WTC11 (cell line): ENCODE measurements around the gene ASMT. TPM values are rescaled to one million over a fixed set of nuclear protein-coding genes. Genes with fewer than 3 reads are reported as not detected.
"Not testable (repeated sequence)": the region's sequence is repeated elsewhere in the genome, so short reads cannot be mapped to it uniquely, and the experiment has no call there.

ENCODE experiments used
- ATAC-seq: fragments of 200-7000 bp; cut with Tn5 transposase; 2 replicates; pipeline ENCODE4 v1.10.0; 2021; ENCODE audit warnings: mild to moderate bottlenecking, moderate library complexity
- CTCF ChIA-PET: fragments of 300-600 bp; sonication (Branson Sonifier 250); formaldehyde crosslinking; loops from one replicate; lab custom pipeline; 2021; ENCODE audit warnings: antibody characterized with exemption; lab: Charles Lee
- POLR2A ChIA-PET: fragments of 350-600 bp; sonication (Branson Sonifier 250); formaldehyde crosslinking; loops from one replicate; lab custom pipeline; 2021; ENCODE audit warnings: antibody characterized with exemption; lab: Charles Lee
- DNase-seq: peaks from one replicate; pipeline ENCODE4 v3.0.0; 2021; ENCODE audit warnings: low spot score
- H3K27ac Mint-ChIP-seq: 2 replicates; pipeline ENCODE4 v1.8.0; 2021; ENCODE audit warnings: mixed read lengths
- H3K27me3 Mint-ChIP-seq: 2 replicates; pipeline ENCODE4 v1.8.0; 2021; ENCODE audit warnings: low read depth, mild to moderate bottlenecking, moderate library complexity, mixed read lengths
- H3K36me3 Mint-ChIP-seq: 2 replicates; pipeline ENCODE4 v1.8.0; 2021; ENCODE audit warnings: mixed read lengths
- H3K4me1 Mint-ChIP-seq: 2 replicates; pipeline ENCODE4 v1.8.0; 2022; ENCODE audit warnings: mixed read lengths
- H3K4me3 Mint-ChIP-seq: 2 replicates; pipeline ENCODE4 v1.8.0; 2021; ENCODE audit warnings: mild to moderate bottlenecking, moderate library complexity, mixed read lengths
- H3K9me3 Mint-ChIP-seq: 2 replicates; pipeline ENCODE4 v1.8.0; 2021; ENCODE audit warnings: mixed read lengths
- ATF1 ChIP-seq: sonication (generic); formaldehyde crosslinking; IDR thresholded peaks from 2 replicates; pipeline ENCODE4 v1.8.1; 2023; ENCODE audit warnings: mild to moderate bottlenecking, moderate library complexity, missing genetic modification reagents
- CBFB ChIP-seq: sonication (generic); formaldehyde crosslinking; IDR thresholded peaks from 2 replicates; pipeline ENCODE4 v1.8.1; 2022; ENCODE audit warnings: mild to moderate bottlenecking, low read depth, missing genetic modification reagents
- ELF4 ChIP-seq: sonication (generic); formaldehyde crosslinking; IDR thresholded peaks from 2 replicates; pipeline ENCODE4 v1.8.1; 2022; ENCODE audit warnings: low read depth, mild to moderate bottlenecking, moderate library complexity, missing genetic modification reagents
- ESRRA ChIP-seq: sonication (generic); formaldehyde crosslinking; IDR thresholded peaks from 2 replicates; pipeline ENCODE4 v1.8.1; 2022; ENCODE audit warnings: mild to moderate bottlenecking, missing genetic modification reagents, borderline replicate concordance
- ETV6 ChIP-seq: sonication (generic); formaldehyde crosslinking; IDR thresholded peaks from 2 replicates; pipeline ENCODE4 v1.8.1; 2022; ENCODE audit warnings: mild to moderate bottlenecking, missing genetic modification reagents
- FOXJ3 ChIP-seq: sonication (generic); formaldehyde crosslinking; IDR thresholded peaks from 2 replicates; pipeline ENCODE4 v1.9.0; 2021; ENCODE audit warnings: missing genetic modification reagents, mild to moderate bottlenecking, borderline replicate concordance
- FOXK1 ChIP-seq: sonication (generic); formaldehyde crosslinking; IDR thresholded peaks from 2 replicates; pipeline ENCODE4 v1.8.0; 2022; ENCODE audit warnings: mild to moderate bottlenecking, moderate library complexity, missing genetic modification reagents
- NFATC4 ChIP-seq: fragments of 250-450 bp; sonication (Bioruptor Pico); IDR thresholded peaks from 2 replicates; pipeline ENCODE4 v1.9.0; 2021; ENCODE audit warnings: mild to moderate bottlenecking
- RORB ChIP-seq: fragments of 250-450 bp; sonication (Bioruptor Pico); IDR thresholded peaks from 2 replicates; pipeline ENCODE4 v1.9.0; 2021; ENCODE audit warnings: mild to moderate bottlenecking
- SMAD4 ChIP-seq: sonication (generic); formaldehyde crosslinking; IDR thresholded peaks from 2 replicates; pipeline ENCODE4 v1.8.0; 2022; ENCODE audit warnings: mild to moderate bottlenecking, missing genetic modification reagents
- TP53 ChIP-seq: sonication (generic); formaldehyde crosslinking; IDR thresholded peaks from 2 replicates; pipeline ENCODE4 v1.8.1; 2023; ENCODE audit warnings: mild to moderate bottlenecking, missing genetic modification reagents
- ZNF138 ChIP-seq: sonication (generic); formaldehyde crosslinking; conservative IDR thresholded peaks from 2 replicates; pipeline ENCODE4 v1.8.1; 2022; ENCODE audit warnings: mild to moderate bottlenecking, moderate library complexity, missing genetic modification reagents
- ZNF317 ChIP-seq: sonication (generic); formaldehyde crosslinking; IDR thresholded peaks from 2 replicates; pipeline ENCODE4 v1.8.1; 2023; ENCODE audit warnings: low read depth, mild to moderate bottlenecking, moderate library complexity, missing genetic modification reagents, borderline replicate concordance
- ZNF423 ChIP-seq: fragments of 250-450 bp; sonication (Bioruptor Pico); IDR thresholded peaks from 2 replicates; pipeline ENCODE4 v2.1.2; 2022; ENCODE audit warnings: mild to moderate bottlenecking, moderate library complexity
- total RNA-seq: library from RNA; stranded (reverse); gene quantifications from 3 replicates; pipeline ENCODE4 v1.2.3, GENCODE V29; 2021
- TF ChIP-seq, protein P1 (sequence below): sonication (generic); formaldehyde crosslinking; IDR thresholded peaks from 2 replicates; pipeline ENCODE4 v1.8.0; 2022; ENCODE audit warnings: mild to moderate bottlenecking, missing genetic modification reagents
- TF ChIP-seq, protein P2 (sequence below): fragments of 250-450 bp; sonication (Bioruptor Pico); IDR thresholded peaks from 2 replicates; pipeline ENCODE4 v1.9.0; 2021; ENCODE audit warnings: moderate library complexity, mild to moderate bottlenecking, inconsistent platforms, borderline replicate concordance
- TF ChIP-seq, protein P3 (sequence below): sonication (generic); formaldehyde crosslinking; IDR thresholded peaks from 2 replicates; pipeline ENCODE4 v1.8.1; 2023; ENCODE audit warnings: mild to moderate bottlenecking, missing genetic modification reagents
- TF ChIP-seq, protein P4 (sequence below): sonication (generic); formaldehyde crosslinking; IDR thresholded peaks from 2 replicates; pipeline ENCODE4 v1.8.1; 2023; ENCODE audit warnings: mild to moderate bottlenecking, moderate library complexity, missing genetic modification reagents
- TF ChIP-seq, protein P5 (sequence below): fragments of 250-450 bp; sonication (Bioruptor Pico); IDR thresholded peaks from 2 replicates; pipeline ENCODE4 v1.9.0; 2021; ENCODE audit warnings: mild to moderate bottlenecking
- TF ChIP-seq, protein P6 (sequence below): sonication (generic); formaldehyde crosslinking; IDR thresholded peaks from 2 replicates; pipeline ENCODE4 v1.8.1; 2023; ENCODE audit warnings: mild to moderate bottlenecking, missing genetic modification reagents, moderate library complexity
- TF ChIP-seq, protein P7 (sequence below): fragments of 200-600 bp; IDR thresholded peaks from 2 replicates; pipeline ENCODE4 v1.8.0; 2022; ENCODE audit warnings: antibody characterized with exemption

The ASMT gene
- total RNA-seq, 1 experiment from 2014 or later: 0.33 TPM

DNA sequence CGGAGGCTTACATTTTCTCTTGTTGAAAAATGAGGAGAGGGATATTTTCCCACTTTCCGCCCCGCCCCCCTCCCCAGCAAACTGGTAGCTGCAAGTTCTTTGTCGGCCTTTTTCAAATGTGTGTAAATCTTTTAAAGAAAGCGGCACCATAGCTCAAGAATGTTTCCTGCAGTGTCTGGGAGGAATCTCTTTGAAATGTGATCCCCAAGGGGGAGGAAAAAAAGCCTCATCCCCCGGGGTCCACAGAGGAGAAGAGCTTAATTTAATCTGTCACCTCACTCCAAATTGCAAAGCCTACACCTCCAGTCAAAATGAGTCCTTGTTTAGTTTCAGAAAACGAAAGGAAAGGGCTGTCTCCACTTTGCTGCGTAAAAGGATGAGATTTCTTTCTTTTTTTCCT is 34.8 kb downstream of the ASMT start:
- Mint-ChIP-seq H3K27ac (peak overlapping the region; percentile 72), H3K4me3 (peak overlapping the region; percentile 31; the same call in 1 of the 2 replicates), H3K36me3 (peaks cover 19% of the 10 kb centered on the region), H3K9me3 (peaks cover 33% of the 10 kb centered on the region), H3K4me1 (peaks cover 26% of the 10 kb centered on the region), H3K27me3 (peaks cover 7% of the 10 kb centered on the region; the same call in 1 of the 2 replicates)
- ATAC-seq (peak; percentile 56), DNase-seq (peak; percentile 44)
- ChIA-PET CTCF (no interaction called here), POLR2A (no interaction called here)
- TF ChIP-seq ZNF423 (CRISPR knock-in tag): no peak
- no peak for TF ChIP-seq ZNF138 (CRISPR knock-in tag)
- TF ChIP-seq FOXJ3 (CRISPR knock-in tag): no peak
- TF ChIP-seq, protein P1, sequence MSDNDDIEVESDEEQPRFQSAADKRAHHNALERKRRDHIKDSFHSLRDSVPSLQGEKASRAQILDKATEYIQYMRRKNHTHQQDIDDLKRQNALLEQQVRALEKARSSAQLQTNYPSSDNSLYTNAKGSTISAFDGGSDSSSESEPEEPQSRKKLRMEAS (CRISPR knock-in tag): no peak
- TF ChIP-seq ELF4 (CRISPR knock-in tag): no peak
- TF ChIP-seq CBFB (CRISPR knock-in tag): no peak
- TF ChIP-seq, protein P2, sequence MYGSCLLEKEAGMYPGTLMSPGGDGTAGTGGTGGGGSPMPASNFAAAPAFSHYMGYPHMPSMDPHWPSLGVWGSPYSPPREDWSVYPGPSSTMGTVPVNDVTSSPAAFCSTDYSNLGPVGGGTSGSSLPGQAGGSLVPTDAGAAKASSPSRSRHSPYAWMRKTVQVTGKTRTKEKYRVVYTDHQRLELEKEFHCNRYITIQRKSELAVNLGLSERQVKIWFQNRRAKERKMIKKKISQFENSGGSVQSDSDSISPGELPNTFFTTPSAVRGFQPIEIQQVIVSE (CRISPR knock-in tag): no peak
- TF ChIP-seq, protein P3, sequence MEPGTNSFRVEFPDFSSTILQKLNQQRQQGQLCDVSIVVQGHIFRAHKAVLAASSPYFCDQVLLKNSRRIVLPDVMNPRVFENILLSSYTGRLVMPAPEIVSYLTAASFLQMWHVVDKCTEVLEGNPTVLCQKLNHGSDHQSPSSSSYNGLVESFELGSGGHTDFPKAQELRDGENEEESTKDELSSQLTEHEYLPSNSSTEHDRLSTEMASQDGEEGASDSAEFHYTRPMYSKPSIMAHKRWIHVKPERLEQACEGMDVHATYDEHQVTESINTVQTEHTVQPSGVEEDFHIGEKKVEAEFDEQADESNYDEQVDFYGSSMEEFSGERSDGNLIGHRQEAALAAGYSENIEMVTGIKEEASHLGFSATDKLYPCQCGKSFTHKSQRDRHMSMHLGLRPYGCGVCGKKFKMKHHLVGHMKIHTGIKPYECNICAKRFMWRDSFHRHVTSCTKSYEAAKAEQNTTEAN (CRISPR knock-in tag): no peak
- no peak for TF ChIP-seq FOXK1 (CRISPR knock-in tag)
- TF ChIP-seq ESRRA (CRISPR knock-in tag): no peak
- TF ChIP-seq, protein P4, sequence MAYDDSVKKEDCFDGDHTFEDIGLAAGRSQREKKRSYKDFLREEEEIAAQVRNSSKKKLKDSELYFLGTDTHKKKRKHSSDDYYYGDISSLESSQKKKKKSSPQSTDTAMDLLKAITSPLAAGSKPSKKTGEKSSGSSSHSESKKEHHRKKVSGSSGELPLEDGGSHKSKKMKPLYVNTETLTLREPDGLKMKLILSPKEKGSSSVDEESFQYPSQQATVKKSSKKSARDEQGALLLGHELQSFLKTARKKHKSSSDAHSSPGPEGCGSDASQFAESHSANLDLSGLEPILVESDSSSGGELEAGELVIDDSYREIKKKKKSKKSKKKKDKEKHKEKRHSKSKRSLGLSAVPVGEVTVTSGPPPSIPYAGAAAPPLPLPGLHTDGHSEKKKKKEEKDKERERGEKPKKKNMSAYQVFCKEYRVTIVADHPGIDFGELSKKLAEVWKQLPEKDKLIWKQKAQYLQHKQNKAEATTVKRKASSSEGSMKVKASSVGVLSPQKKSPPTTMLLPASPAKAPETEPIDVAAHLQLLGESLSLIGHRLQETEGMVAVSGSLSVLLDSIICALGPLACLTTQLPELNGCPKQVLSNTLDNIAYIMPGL (CRISPR knock-in tag): no peak
- TF ChIP-seq SMAD4: no peak
- no peak for TF ChIP-seq ETV6 (CRISPR knock-in tag)
- TF ChIP-seq TP53: no peak
- TF ChIP-seq, protein P5, sequence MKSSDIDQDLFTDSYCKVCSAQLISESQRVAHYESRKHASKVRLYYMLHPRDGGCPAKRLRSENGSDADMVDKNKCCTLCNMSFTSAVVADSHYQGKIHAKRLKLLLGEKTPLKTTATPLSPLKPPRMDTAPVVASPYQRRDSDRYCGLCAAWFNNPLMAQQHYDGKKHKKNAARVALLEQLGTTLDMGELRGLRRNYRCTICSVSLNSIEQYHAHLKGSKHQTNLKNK (CRISPR knock-in tag): no peak
- TF ChIP-seq, protein P6, sequence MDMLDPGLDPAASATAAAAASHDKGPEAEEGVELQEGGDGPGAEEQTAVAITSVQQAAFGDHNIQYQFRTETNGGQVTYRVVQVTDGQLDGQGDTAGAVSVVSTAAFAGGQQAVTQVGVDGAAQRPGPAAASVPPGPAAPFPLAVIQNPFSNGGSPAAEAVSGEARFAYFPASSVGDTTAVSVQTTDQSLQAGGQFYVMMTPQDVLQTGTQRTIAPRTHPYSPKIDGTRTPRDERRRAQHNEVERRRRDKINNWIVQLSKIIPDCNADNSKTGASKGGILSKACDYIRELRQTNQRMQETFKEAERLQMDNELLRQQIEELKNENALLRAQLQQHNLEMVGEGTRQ (CRISPR knock-in tag): no peak
- no peak for TF ChIP-seq RORB (CRISPR knock-in tag)
- TF ChIP-seq ATF1 (CRISPR knock-in tag): no peak
- no peak for TF ChIP-seq NFATC4 (CRISPR knock-in tag)
- no peak for TF ChIP-seq ZNF317 (CRISPR knock-in tag)

DNA sequence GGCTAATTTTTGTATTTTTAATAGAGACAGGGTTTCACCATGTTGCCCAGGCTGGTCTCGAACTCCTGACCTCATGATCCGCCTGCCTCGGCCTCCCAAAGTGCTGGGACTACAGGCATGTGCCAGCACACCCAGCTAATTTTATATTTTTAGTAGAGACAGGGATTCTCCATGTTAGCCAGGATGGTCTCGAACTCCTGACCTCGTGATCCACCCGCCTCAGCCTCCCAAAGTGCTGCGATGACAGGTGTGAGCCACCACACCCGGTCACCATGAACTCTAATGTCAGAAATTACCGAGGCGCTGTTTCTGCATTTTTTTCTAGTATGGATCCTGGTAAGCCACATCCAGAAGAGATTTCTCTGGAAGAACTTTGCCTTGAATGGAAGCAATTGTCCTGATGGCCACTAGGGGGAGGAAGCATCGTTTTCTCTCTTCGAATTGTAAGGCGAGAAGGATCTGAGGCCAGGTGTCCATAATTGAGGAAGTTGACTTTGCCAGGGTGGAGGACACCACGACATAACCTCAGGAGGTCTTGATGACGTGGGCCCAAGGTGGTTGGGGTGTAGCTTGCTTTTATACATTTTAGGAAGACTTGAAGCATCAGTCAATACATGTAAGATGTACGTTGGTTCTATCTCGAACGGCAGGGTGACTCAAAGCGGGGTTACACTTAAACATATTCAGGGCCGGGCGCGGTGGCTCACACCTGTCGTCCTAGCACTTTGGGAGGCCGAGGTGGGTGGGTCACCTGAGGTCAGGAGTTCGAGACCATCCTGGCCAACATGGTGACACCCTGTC is 37.4 kb downstream of the ASMT start:
- peak overlapping the region; percentile 96 for H3K27ac Mint-ChIP-seq
- not testable (repeated sequence) for H3K27me3 Mint-ChIP-seq
- TF ChIP-seq, protein P7, sequence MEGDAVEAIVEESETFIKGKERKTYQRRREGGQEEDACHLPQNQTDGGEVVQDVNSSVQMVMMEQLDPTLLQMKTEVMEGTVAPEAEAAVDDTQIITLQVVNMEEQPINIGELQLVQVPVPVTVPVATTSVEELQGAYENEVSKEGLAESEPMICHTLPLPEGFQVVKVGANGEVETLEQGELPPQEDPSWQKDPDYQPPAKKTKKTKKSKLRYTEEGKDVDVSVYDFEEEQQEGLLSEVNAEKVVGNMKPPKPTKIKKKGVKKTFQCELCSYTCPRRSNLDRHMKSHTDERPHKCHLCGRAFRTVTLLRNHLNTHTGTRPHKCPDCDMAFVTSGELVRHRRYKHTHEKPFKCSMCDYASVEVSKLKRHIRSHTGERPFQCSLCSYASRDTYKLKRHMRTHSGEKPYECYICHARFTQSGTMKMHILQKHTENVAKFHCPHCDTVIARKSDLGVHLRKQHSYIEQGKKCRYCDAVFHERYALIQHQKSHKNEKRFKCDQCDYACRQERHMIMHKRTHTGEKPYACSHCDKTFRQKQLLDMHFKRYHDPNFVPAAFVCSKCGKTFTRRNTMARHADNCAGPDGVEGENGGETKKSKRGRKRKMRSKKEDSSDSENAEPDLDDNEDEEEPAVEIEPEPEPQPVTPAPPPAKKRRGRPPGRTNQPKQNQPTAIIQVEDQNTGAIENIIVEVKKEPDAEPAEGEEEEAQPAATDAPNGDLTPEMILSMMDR: peak; percentile 73
- TF ChIP-seq, all 79 proteins: peak for 1; not testable (repeated sequence) for 78
- peak; percentile 38 for DNase-seq
- peaks cover 27% of the 10 kb centered on the region for H3K4me1 Mint-ChIP-seq
- peak; percentile 11; the same call in 1 of the 2 replicates for ATAC-seq
- H3K4me3 Mint-ChIP-seq, H3K36me3 Mint-ChIP-seq, POLR2A ChIA-PET, CTCF ChIA-PET: not testable (repeated sequence)
- peaks cover 20% of the 10 kb centered on the region for H3K9me3 Mint-ChIP-seq
